Measurements from ENCODE around the gene NUDT4B. TPM values are rescaled to one million over a fixed set of nuclear protein-coding genes. Genes with fewer than 3 reads are reported as not detected.
"Not testable (repeated sequence)": the region's sequence is repeated elsewhere in the genome, so short reads cannot be mapped to it uniquely, and the experiment has no call there.

Gene NUDT4B
- total and polyA plus RNA-seq, 4 experiments from 2014 or later = 0.58 to 6.8 (median 2.0) TPM

- CTCF ChIA-PET (ENCODE audit: partially characterized antibody); H3K36me3 Mint-ChIP-seq; H3K9me3 Mint-ChIP-seq; H3K9me3 ChIP-seq (ENCODE audit: control insufficient read depth in 1 of 2, low read length in 2 of 2); H3K27ac Mint-ChIP-seq; H3K4me3 Mint-ChIP-seq; H3K4me1 ChIP-seq (ENCODE audit: insufficient read depth, low read length); H3K4me1 Mint-ChIP-seq; H3K27me3 Mint-ChIP-seq; H3K4me3 ChIP-seq (ENCODE audit: low read length in 2 of 2); intact Hi-C loops (cut with micrococcal nuclease); POLR2A ChIA-PET (ENCODE audit: partially characterized antibody); H3K36me3 ChIP-seq (ENCODE audit: insufficient read depth, low read length); H3K27ac ChIP-seq (ENCODE audit: low read depth, low read length); H3K27me3 ChIP-seq (ENCODE audit: insufficient read depth, low read length); DNase-seq: not testable (repeated sequence)
Measured at GRCh38 chr1:148761360-148761759, 12.8 kb downstream of the NUDT4B start.

- H3K27me3 Mint-ChIP-seq; POLR2A ChIA-PET (ENCODE audit: partially characterized antibody); H3K9me3 ChIP-seq (ENCODE audit: control insufficient read depth in 1 of 2, low read length in 2 of 2); H3K36me3 ChIP-seq (ENCODE audit: insufficient read depth, low read length); H3K4me1 Mint-ChIP-seq; H3K4me1 ChIP-seq (ENCODE audit: insufficient read depth, low read length); CTCF ChIA-PET (ENCODE audit: partially characterized antibody); H3K9me3 Mint-ChIP-seq; intact Hi-C loops (cut with micrococcal nuclease); H3K36me3 Mint-ChIP-seq; DNase-seq; H3K4me3 Mint-ChIP-seq; H3K27me3 ChIP-seq (ENCODE audit: insufficient read depth, low read length); H3K27ac ChIP-seq (ENCODE audit: low read depth, low read length); H3K4me3 ChIP-seq (ENCODE audit: low read length in 2 of 2); H3K27ac Mint-ChIP-seq: not testable (repeated sequence)
Measured at GRCh38 chr1:148765238-148766019, 16.9 kb downstream of the NUDT4B start.

DNA sequence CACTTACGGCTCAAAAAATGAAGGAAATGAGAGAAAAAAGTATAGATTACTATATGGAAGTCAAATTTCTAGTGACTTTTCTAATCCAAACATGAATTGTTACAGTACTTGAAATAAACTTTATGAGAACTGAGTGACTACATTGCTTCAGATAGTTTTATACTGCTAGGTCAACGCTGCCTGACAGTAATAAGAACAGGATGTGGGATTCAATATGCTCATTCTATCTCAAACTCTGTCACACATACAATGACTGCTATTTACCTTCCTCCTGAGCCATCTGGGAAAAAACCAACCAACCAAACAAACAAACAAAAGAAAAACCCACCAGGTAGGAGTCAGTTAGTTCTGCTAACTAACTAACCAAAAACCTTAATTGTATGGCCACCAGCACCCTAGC lies 20.0 kb downstream of the NUDT4B start:
- intact Hi-C loops (cut with micrococcal nuclease); POLR2A ChIA-PET (ENCODE audit: partially characterized antibody); H3K27me3 ChIP-seq (ENCODE audit: insufficient read depth, low read length); H3K9me3 Mint-ChIP-seq; H3K27me3 Mint-ChIP-seq; H3K4me1 Mint-ChIP-seq; CTCF ChIA-PET (ENCODE audit: partially characterized antibody); H3K4me3 Mint-ChIP-seq; DNase-seq; H3K36me3 Mint-ChIP-seq; H3K27ac ChIP-seq (ENCODE audit: low read depth, low read length); H3K9me3 ChIP-seq (ENCODE audit: control insufficient read depth in 1 of 2, low read length in 2 of 2); H3K4me1 ChIP-seq (ENCODE audit: insufficient read depth, low read length); H3K27ac Mint-ChIP-seq; H3K4me3 ChIP-seq (ENCODE audit: low read length in 2 of 2); H3K36me3 ChIP-seq (ENCODE audit: insufficient read depth, low read length): not testable (repeated sequence)

DNA sequence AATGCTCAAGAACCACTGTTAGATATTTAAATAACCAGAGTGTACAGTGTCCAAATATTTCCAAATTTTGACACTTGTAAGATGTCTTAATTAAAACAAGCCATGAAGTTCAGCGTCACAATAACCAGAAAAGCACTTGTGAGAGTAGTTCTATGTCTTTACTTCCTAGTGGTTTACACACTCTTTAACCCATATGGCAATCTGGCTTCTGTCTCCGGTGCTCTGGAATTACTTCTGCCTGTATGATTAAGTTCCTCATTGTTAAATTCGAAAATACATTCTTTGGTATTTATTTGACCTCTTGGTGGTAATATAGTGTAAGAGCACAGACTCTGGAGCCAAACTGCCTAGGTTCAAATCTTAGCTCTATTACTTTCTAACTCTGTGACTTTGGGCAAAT lies 20.9 kb downstream of the NUDT4B start:
- CTCF ChIA-PET (ENCODE audit: partially characterized antibody); H3K4me3 Mint-ChIP-seq; H3K4me1 Mint-ChIP-seq; H3K9me3 Mint-ChIP-seq; POLR2A ChIA-PET (ENCODE audit: partially characterized antibody); H3K4me3 ChIP-seq (ENCODE audit: low read length in 2 of 2); H3K27ac ChIP-seq (ENCODE audit: low read depth, low read length); H3K9me3 ChIP-seq (ENCODE audit: control insufficient read depth in 1 of 2, low read length in 2 of 2); DNase-seq; H3K4me1 ChIP-seq (ENCODE audit: insufficient read depth, low read length); H3K36me3 Mint-ChIP-seq; intact Hi-C loops (cut with micrococcal nuclease); H3K27me3 Mint-ChIP-seq; H3K27ac Mint-ChIP-seq; H3K27me3 ChIP-seq (ENCODE audit: insufficient read depth, low read length); H3K36me3 ChIP-seq (ENCODE audit: insufficient read depth, low read length): not testable (repeated sequence)

- POLR2A ChIA-PET (ENCODE audit: partially characterized antibody); H3K27me3 Mint-ChIP-seq; H3K4me3 ChIP-seq (ENCODE audit: low read length in 2 of 2); intact Hi-C loops (cut with micrococcal nuclease); H3K27ac Mint-ChIP-seq; H3K27ac ChIP-seq (ENCODE audit: low read depth, low read length); H3K36me3 ChIP-seq (ENCODE audit: insufficient read depth, low read length); H3K4me3 Mint-ChIP-seq; H3K4me1 Mint-ChIP-seq; H3K9me3 Mint-ChIP-seq; CTCF ChIA-PET (ENCODE audit: partially characterized antibody); H3K27me3 ChIP-seq (ENCODE audit: insufficient read depth, low read length); H3K4me1 ChIP-seq (ENCODE audit: insufficient read depth, low read length); DNase-seq; H3K36me3 Mint-ChIP-seq; H3K9me3 ChIP-seq (ENCODE audit: control insufficient read depth in 1 of 2, low read length in 2 of 2): not testable (repeated sequence)
Measured at GRCh38 chr1:148773690-148774089, 25.1 kb downstream of the NUDT4B start.

DNA sequence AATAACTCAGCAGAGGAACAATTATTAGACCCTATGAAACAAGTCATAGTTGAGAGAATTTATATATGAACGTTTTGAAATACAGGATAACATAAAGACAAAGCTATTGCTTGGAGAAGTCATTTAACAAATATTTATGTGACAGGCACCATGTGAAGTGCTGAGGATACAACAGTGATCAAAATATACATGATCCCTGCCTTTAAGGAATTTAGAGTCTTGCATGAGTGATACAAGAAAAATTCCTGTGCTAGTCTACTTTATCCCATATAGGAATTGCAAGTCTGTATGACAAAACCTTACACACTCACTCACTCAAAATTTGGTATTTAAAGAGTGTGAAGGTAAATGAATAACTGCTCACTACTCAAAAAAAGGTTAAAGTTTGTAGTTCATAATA lies 25.5 kb downstream of the NUDT4B start:
- H3K4me1 Mint-ChIP-seq = not testable (repeated sequence)

GRCh38 chr1:148775263-148775662 lies 26.7 kb downstream of the NUDT4B start:
- H3K27ac Mint-ChIP-seq; H3K36me3 Mint-ChIP-seq; H3K4me1 ChIP-seq (ENCODE audit: insufficient read depth, low read length); DNase-seq; POLR2A ChIA-PET (ENCODE audit: partially characterized antibody); intact Hi-C loops (cut with micrococcal nuclease); H3K9me3 ChIP-seq (ENCODE audit: control insufficient read depth in 1 of 2, low read length in 2 of 2); H3K4me1 Mint-ChIP-seq; H3K4me3 Mint-ChIP-seq; H3K36me3 ChIP-seq (ENCODE audit: insufficient read depth, low read length); H3K9me3 Mint-ChIP-seq; H3K27me3 ChIP-seq (ENCODE audit: insufficient read depth, low read length); CTCF ChIA-PET (ENCODE audit: partially characterized antibody); H3K27ac ChIP-seq (ENCODE audit: low read depth, low read length); H3K4me3 ChIP-seq (ENCODE audit: low read length in 2 of 2); H3K27me3 Mint-ChIP-seq: not testable (repeated sequence)

More for the DNA sequence above, 25.5 kb downstream of the NUDT4B start:
- POLR2A ChIA-PET (ENCODE audit: partially characterized antibody); DNase-seq; intact Hi-C loops (cut with micrococcal nuclease); H3K4me3 Mint-ChIP-seq; H3K36me3 ChIP-seq (ENCODE audit: insufficient read depth, low read length); H3K9me3 Mint-ChIP-seq; H3K9me3 ChIP-seq (ENCODE audit: control insufficient read depth in 1 of 2, low read length in 2 of 2); H3K4me1 ChIP-seq (ENCODE audit: insufficient read depth, low read length); H3K36me3 Mint-ChIP-seq; H3K27me3 Mint-ChIP-seq; CTCF ChIA-PET (ENCODE audit: partially characterized antibody); H3K4me3 ChIP-seq (ENCODE audit: low read length in 2 of 2); H3K27ac Mint-ChIP-seq; H3K27ac ChIP-seq (ENCODE audit: low read depth, low read length); H3K27me3 ChIP-seq (ENCODE audit: insufficient read depth, low read length): not testable (repeated sequence)

GRCh38 chr1:148777649-148778048 lies 29.1 kb downstream of the NUDT4B start:
- H3K4me3 Mint-ChIP-seq; POLR2A ChIA-PET (ENCODE audit: partially characterized antibody): not testable (repeated sequence)

More at GRCh38 chr1:148777649-148778048, 29.1 kb downstream of the NUDT4B start:
- CTCF ChIA-PET (ENCODE audit: partially characterized antibody); H3K27me3 ChIP-seq (ENCODE audit: insufficient read depth, low read length); H3K27ac ChIP-seq (ENCODE audit: low read depth, low read length); H3K9me3 Mint-ChIP-seq; H3K36me3 Mint-ChIP-seq; H3K4me1 Mint-ChIP-seq; intact Hi-C loops (cut with micrococcal nuclease); H3K4me3 ChIP-seq (ENCODE audit: low read length in 2 of 2); H3K4me1 ChIP-seq (ENCODE audit: insufficient read depth, low read length); DNase-seq; H3K9me3 ChIP-seq (ENCODE audit: control insufficient read depth in 1 of 2, low read length in 2 of 2); H3K27ac Mint-ChIP-seq; H3K27me3 Mint-ChIP-seq; H3K36me3 ChIP-seq (ENCODE audit: insufficient read depth, low read length): not testable (repeated sequence)
